ENCODE data around the gene RSPO1. TPM values are rescaled to one million over a fixed set of nuclear protein-coding genes. Genes with fewer than 3 reads are reported as not detected.
A peak's percentile ranks its signal among the peaks of the same experiment; 100 is the strongest.

Gene RSPO1
- total RNA-seq, 1 experiment from 2014 or later = not detected

DNA sequence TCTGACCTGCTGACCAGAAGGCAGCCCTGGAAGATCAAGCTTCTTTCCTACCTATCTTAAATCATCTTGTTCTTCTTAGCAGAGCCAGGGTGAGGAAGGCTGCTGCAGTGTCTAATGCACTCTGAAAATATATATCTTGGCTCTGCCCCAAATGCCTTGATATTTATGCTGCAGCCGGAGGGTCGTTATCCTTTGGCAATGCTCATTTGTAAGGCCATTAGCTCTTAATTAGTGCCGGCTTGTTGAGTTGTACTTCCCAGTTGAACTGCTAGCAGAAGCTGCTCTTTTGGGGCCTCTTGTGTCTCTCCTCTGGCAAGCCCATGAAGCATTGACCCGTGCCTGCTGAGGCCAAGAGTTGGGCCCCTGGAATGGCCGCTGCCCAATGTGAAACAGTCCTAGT, 34.8 kb downstream of the RSPO1 start:
- Histone ChIP-seq H3K9me3 (ENCODE audit: low read depth, low read length, poor library complexity, severe bottlenecking) (no peaks in the 10 kb centered on the region), H3K27ac (ENCODE audit: low read depth, low read length, poor library complexity, severe bottlenecking) (no peak overlapping the region), H3K4me3 (ENCODE audit: low read depth, low read length, poor library complexity, severe bottlenecking) (no peak overlapping the region), H3K27me3 (replicated peaks; ENCODE audit: insufficient read depth, low read depth, low read length, poor library complexity) (peaks cover 8% of the 10 kb centered on the region), H3K4me1 (ENCODE audit: insufficient read depth, low read length, poor library complexity, severe bottlenecking) (no peaks in the 10 kb centered on the region), H3K36me3 (ENCODE audit: insufficient read depth, low read length, poor library complexity, severe bottlenecking) (no peaks in the 10 kb centered on the region)
- TF ChIP-seq EZH2 (IDR thresholded peaks at IDR 0.05; ENCODE audit: borderline replicate concordance, low read depth, low read length, poor library complexity, severe bottlenecking) = no peak
- TF ChIP-seq, protein P1, sequence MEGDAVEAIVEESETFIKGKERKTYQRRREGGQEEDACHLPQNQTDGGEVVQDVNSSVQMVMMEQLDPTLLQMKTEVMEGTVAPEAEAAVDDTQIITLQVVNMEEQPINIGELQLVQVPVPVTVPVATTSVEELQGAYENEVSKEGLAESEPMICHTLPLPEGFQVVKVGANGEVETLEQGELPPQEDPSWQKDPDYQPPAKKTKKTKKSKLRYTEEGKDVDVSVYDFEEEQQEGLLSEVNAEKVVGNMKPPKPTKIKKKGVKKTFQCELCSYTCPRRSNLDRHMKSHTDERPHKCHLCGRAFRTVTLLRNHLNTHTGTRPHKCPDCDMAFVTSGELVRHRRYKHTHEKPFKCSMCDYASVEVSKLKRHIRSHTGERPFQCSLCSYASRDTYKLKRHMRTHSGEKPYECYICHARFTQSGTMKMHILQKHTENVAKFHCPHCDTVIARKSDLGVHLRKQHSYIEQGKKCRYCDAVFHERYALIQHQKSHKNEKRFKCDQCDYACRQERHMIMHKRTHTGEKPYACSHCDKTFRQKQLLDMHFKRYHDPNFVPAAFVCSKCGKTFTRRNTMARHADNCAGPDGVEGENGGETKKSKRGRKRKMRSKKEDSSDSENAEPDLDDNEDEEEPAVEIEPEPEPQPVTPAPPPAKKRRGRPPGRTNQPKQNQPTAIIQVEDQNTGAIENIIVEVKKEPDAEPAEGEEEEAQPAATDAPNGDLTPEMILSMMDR (conservative IDR thresholded peaks at IDR 0.05; ENCODE audit: low read depth, low read length) = no peak
- ChIA-PET POLR2A (ENCODE audit: low non-redundant PET) (no interaction called here), CTCF (no interaction called here)
- no peak for DNase-seq (ENCODE audit: low spot score)
- intact Hi-C loops (cut with micrococcal nuclease; ENCODE audit: unreplicated experiment) = no loop called here
- no TSS peak for BruUV-seq (replicated peaks)

GRCh38 chr1:37596182-37596667, 38.5 kb downstream of the RSPO1 start:
- peaks cover 4% of the 10 kb centered on the region for H3K27me3 ChIP-seq (replicated peaks; ENCODE audit: insufficient read depth, low read depth, low read length, poor library complexity)
- peak overlapping the region; percentile 84 for H3K4me3 ChIP-seq (ENCODE audit: low read depth, low read length, poor library complexity, severe bottlenecking)
- CTCF ChIA-PET = no interaction called here
- intact Hi-C loops (cut with micrococcal nuclease; ENCODE audit: unreplicated experiment) = no loop called here
- peaks cover 8% of the 10 kb centered on the region for H3K4me1 ChIP-seq (ENCODE audit: insufficient read depth, low read length, poor library complexity, severe bottlenecking)
- H3K9me3 ChIP-seq (ENCODE audit: low read depth, low read length, poor library complexity, severe bottlenecking) = no peaks in the 10 kb centered on the region
- peaks cover 25% of the 10 kb centered on the region for H3K36me3 ChIP-seq (ENCODE audit: insufficient read depth, low read length, poor library complexity, severe bottlenecking)
- DNase-seq (ENCODE audit: low spot score) = no peak
- H3K27ac ChIP-seq (ENCODE audit: low read depth, low read length, poor library complexity, severe bottlenecking) = no peak overlapping the region
- POLR2A ChIA-PET (ENCODE audit: low non-redundant PET) = interaction anchor here (0.5 kb wide), 1 partner anchor 88 kb away, joined by 3 read pairs; no protein-coding TSS in a partner anchor
- TF ChIP-seq EZH2 (IDR thresholded peaks at IDR 0.05; ENCODE audit: borderline replicate concordance, low read depth, low read length, poor library complexity, severe bottlenecking) = no peak
- TF ChIP-seq, protein P1 (conservative IDR thresholded peaks at IDR 0.05; ENCODE audit: low read depth, low read length) = no peak
- BruUV-seq (replicated peaks) = no TSS peak

DNA sequence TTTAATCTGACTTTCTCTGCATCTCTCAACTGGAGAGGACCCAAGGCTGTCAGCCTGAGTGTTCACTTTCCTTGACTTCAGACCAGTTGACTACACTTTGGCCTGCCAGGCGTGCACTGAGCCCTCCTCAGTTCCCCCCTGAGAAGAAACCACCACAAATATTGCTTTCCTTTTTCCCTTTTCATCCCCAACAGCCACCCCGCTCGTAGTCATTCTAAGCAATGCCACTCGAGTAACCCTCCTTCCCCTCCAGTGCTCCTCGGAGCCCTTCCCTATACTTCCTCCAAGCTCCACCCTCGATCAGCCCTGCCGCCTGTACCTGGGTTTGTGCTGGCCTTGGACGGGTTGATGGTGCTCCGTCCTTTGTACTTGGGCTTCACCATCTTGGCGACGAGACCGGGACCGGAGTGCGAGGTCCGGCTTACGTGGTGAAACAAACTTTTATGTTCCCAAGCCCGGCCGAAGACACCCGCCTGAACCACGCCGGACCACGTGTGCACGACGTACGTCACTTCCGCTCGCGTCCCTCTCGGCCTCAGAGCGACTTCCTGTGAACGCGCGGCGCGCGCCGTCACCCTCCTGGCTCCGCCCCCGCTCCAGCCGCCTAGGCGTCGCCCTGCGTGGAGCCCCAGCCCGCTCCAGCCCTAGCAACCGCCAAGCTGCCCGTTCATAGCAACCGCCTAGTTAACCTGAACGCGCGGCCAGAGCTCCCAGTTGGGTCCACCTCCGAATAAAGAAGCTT, 39.1 kb downstream of the RSPO1 start, which contains the start of gene GNL2:
TSS of gene GNL2 (minus strand) at position 498 of the 742 bp plus-strand sequence. CDS start at position 383, 115 bp downstream.
- BruUV-seq (replicated peaks) = no TSS peak
- TF ChIP-seq, protein P1 (conservative IDR thresholded peaks at IDR 0.05; ENCODE audit: low read depth, low read length) = no peak
- no peak for TF ChIP-seq EZH2 (IDR thresholded peaks at IDR 0.05; ENCODE audit: borderline replicate concordance, low read depth, low read length, poor library complexity, severe bottlenecking)

More for the DNA sequence above, 39.1 kb downstream of the RSPO1 start, which contains the start of gene GNL2:
- Histone ChIP-seq H3K27me3 (replicated peaks; ENCODE audit: insufficient read depth, low read depth, low read length, poor library complexity) (no peaks in the 10 kb centered on the region), H3K4me3 (ENCODE audit: low read depth, low read length, poor library complexity, severe bottlenecking) (peak within 1 kb of the TSS; percentile 84), H3K27ac (ENCODE audit: low read depth, low read length, poor library complexity, severe bottlenecking) (peak within 1 kb of the TSS; percentile 83), H3K4me1 (ENCODE audit: insufficient read depth, low read length, poor library complexity, severe bottlenecking) (peaks cover 8% of the 10 kb centered on the region), H3K9me3 (ENCODE audit: low read depth, low read length, poor library complexity, severe bottlenecking) (no peaks in the 10 kb centered on the region), H3K36me3 (ENCODE audit: insufficient read depth, low read length, poor library complexity, severe bottlenecking) (peaks cover 31% of the 10 kb centered on the region)
- peak; percentile 97 for DNase-seq (ENCODE audit: low spot score)
- POLR2A ChIA-PET (ENCODE audit: low non-redundant PET) = interaction anchor here (0.5 to 0.6 kb wide), 2 partner anchors 88 to 1266 kb away, joined by 3 to 15 read pairs; no protein-coding TSS in a partner anchor
- CTCF ChIA-PET = no interaction called here
- intact Hi-C loops (cut with micrococcal nuclease; ENCODE audit: unreplicated experiment) = no loop called here

Data from A673 (cell line).